PC-3 (cell line): ENCODE measurements around the gene TRAK1.

ENCODE experiments used
- EZH2 ChIP-seq: fragments of 300-600 bp; sonication (generic); IDR thresholded peaks from one replicate; pipeline ENCODE4 v1.6.1; 2017; ENCODE audit warnings: antibody characterized with exemption, mild to moderate bottlenecking, low read length; ENCODE audit not compliant: unreplicated experiment
- EZH2phosphoT487 ChIP-seq: fragments of 300-600 bp; sonication (generic); IDR thresholded peaks from 2 replicates; pipeline ENCODE4 v1.6.1; 2018; ENCODE audit warnings: mild to moderate bottlenecking, antibody characterized with exemption, low read length, borderline replicate concordance
- TF ChIP-seq, protein P1 (sequence below): fragments of 300-600 bp; sonication (generic); conservative IDR thresholded peaks from 2 replicates; pipeline ENCODE4 v1.5.1; 2017; ENCODE audit warnings: antibody characterized with exemption, low read depth, mild to moderate bottlenecking, low read length

DNA sequence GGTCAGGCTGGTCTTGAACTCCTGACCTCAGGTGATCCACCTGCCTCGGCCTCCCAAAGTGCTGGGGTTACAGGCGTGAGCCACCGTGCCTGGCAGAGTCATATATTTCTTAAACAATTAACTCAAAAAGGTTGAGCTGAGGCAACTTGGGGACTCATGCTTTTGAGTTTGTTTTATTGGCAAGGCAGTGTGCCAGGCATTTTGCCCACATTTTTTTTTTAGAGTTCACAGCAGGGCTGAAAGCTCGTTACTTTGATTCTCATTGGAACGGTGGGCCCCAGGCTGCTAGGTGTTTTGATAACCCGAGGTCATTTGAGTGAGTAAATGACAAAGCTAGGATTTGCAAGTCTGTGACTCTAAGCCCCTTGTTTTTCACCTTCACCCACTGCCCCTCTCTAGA is 98.6 kb downstream of the TRAK1 start:
- no peak for TF ChIP-seq EZH2
- TF ChIP-seq, protein P1, sequence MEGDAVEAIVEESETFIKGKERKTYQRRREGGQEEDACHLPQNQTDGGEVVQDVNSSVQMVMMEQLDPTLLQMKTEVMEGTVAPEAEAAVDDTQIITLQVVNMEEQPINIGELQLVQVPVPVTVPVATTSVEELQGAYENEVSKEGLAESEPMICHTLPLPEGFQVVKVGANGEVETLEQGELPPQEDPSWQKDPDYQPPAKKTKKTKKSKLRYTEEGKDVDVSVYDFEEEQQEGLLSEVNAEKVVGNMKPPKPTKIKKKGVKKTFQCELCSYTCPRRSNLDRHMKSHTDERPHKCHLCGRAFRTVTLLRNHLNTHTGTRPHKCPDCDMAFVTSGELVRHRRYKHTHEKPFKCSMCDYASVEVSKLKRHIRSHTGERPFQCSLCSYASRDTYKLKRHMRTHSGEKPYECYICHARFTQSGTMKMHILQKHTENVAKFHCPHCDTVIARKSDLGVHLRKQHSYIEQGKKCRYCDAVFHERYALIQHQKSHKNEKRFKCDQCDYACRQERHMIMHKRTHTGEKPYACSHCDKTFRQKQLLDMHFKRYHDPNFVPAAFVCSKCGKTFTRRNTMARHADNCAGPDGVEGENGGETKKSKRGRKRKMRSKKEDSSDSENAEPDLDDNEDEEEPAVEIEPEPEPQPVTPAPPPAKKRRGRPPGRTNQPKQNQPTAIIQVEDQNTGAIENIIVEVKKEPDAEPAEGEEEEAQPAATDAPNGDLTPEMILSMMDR: no peak
- no peak for TF ChIP-seq EZH2phosphoT487
